Breast epithelium (tissue), 3 donors: ENCODE data around the gene NLRX1.

Experiments used
- POLR2A ChIP-seq: fragments of 450-650 bp; IDR thresholded peaks from one replicate; pipeline ENCODE4 v1.6.1; 2016; ENCODE audit warnings: antibody characterized with exemption, mild to moderate bottlenecking, moderate library complexity
- TF ChIP-seq, protein P1 (sequence below), 3 donors: fragments of 450-650 bp; IDR thresholded peaks; one replicate each; pipeline ENCODE4 v1.5.1; 2016 to 2017; ENCODE audit warnings: antibody characterized with exemption in 3 of 3, mild to moderate bottlenecking in 3 of 3, moderate library complexity in 3 of 3

DNA sequence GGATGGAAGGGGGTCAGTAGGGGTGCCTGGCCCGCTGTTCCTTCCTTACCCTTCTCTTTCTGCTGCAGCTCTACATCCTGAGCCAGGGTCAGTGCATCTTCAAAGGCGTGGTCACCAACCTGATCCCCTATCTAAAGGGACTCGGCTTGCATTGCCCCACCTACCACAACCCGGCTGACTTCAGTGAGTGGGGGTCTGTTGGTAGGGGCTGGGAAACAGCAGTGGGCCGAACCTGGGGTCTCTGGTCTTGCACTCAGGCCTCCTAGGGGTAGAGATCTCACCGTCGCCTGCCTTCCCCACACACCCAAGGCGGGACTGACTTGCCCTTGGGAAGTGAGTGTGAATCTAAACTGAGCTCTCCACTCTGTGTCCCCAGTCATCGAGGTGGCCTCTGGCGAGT is 12.0 kb upstream of the NLRX1 start:
- TF ChIP-seq, protein P1, sequence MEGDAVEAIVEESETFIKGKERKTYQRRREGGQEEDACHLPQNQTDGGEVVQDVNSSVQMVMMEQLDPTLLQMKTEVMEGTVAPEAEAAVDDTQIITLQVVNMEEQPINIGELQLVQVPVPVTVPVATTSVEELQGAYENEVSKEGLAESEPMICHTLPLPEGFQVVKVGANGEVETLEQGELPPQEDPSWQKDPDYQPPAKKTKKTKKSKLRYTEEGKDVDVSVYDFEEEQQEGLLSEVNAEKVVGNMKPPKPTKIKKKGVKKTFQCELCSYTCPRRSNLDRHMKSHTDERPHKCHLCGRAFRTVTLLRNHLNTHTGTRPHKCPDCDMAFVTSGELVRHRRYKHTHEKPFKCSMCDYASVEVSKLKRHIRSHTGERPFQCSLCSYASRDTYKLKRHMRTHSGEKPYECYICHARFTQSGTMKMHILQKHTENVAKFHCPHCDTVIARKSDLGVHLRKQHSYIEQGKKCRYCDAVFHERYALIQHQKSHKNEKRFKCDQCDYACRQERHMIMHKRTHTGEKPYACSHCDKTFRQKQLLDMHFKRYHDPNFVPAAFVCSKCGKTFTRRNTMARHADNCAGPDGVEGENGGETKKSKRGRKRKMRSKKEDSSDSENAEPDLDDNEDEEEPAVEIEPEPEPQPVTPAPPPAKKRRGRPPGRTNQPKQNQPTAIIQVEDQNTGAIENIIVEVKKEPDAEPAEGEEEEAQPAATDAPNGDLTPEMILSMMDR (IDR thresholded peaks at IDR 0.05) = no peak
- TF ChIP-seq POLR2A = no peak
